ENCODE data around the gene P2RY6.

The P2RY6 gene

GRCh38 chr11:73288873-73289707, 17.0 kb downstream of the P2RY6 start:
- H3K27me3 ChIP-seq (ENCODE audit: control insufficient read depth, insufficient read depth, low read length), result peaks cover 21% of the 10 kb centered on the region
- H3K36me3 ChIP-seq (ENCODE audit: control insufficient read depth, insufficient read depth, low read length), result no peaks in the 10 kb centered on the region
- H3K9ac ChIP-seq (ENCODE audit: low read length), result no peak overlapping the region
- peaks cover 21% of the 10 kb centered on the region for H3K4me1 ChIP-seq (ENCODE audit: control insufficient read depth, insufficient read depth, low read length)
- no peaks in the 10 kb centered on the region for H3K9me3 ChIP-seq (ENCODE audit: control insufficient read depth, low read length)
- no peak overlapping the region for H3K4me3 ChIP-seq (ENCODE audit: low read length)

DNA sequence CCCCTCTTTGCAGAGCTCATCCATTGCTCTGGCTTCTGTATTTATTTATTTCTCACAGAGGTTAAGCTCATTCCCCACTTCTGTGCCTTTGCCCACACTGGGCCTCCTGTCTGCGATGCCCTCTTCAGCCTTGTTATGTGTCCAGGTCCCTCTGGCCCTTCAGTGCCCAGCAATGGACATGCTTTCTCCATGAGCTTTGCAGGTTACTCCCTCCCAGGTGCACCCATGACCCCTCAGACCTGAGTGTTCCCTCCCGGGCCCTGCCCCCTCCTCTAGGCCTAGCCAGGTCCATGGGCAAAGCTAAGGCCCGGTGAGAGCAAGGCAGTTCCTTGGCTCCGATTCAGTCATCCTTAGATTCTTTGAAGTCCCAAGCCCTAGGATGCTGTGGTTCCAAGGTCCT, 18.4 kb downstream of the P2RY6 start:
- Histone ChIP-seq H3K9me3 (ENCODE audit: control insufficient read depth, low read length) (no peaks in the 10 kb centered on the region), H3K4me3 (ENCODE audit: low read length) (no peak overlapping the region), H3K4me1 (ENCODE audit: control insufficient read depth, insufficient read depth, low read length) (peaks cover 21% of the 10 kb centered on the region), H3K27me3 (ENCODE audit: control insufficient read depth, insufficient read depth, low read length) (peaks cover 27% of the 10 kb centered on the region), H3K9ac (ENCODE audit: low read length) (no peak overlapping the region), H3K36me3 (ENCODE audit: control insufficient read depth, insufficient read depth, low read length) (no peaks in the 10 kb centered on the region)

GRCh38 chr11:73291196-73291595, 19.1 kb downstream of the P2RY6 start:
- Histone ChIP-seq H3K9ac (ENCODE audit: low read length) (no peak overlapping the region), H3K4me3 (ENCODE audit: low read length) (no peak overlapping the region), H3K27me3 (ENCODE audit: control insufficient read depth, insufficient read depth, low read length) (peaks cover 27% of the 10 kb centered on the region), H3K4me1 (ENCODE audit: control insufficient read depth, insufficient read depth, low read length) (peaks cover 21% of the 10 kb centered on the region), H3K36me3 (ENCODE audit: control insufficient read depth, insufficient read depth, low read length) (no peaks in the 10 kb centered on the region), H3K9me3 (ENCODE audit: control insufficient read depth, low read length) (no peaks in the 10 kb centered on the region)

DNA sequence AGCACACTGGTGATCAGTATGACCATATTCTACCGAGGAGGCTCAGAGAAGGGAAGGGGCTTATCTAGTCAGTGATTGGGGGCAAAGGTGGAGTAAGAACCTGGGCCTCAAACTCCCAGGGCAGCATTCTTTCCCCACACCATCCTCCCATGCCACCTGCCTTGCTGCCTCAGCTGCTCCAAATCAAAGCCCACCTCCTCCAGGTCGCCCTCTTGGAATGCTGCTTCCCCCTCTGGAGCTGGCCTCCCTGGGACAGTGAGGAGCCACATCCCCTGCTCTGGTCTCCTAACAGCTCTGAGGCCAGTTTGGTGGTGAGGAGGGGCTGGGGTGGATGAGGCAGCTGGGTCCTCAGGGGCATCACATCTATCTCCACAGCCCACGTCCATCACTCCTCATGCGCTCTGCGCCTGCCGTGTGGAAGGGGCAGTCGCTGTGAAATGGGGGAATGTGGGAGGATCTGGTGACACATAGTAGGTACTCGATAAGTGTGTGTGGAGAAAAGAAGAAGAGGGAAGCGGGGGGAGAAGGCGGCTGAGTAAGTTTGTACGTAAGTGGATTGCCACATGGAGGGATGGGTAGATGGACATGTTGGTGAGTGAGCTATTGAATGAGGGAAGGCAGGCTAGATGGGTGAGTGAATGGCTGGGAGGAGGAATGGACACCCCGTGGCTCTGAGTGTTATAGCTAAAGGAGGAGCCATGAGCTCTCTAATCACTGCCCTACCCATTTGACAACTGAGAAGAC, 19.8 kb downstream of the P2RY6 start:
- Histone ChIP-seq H3K36me3 (ENCODE audit: control insufficient read depth, insufficient read depth, low read length) (no peaks in the 10 kb centered on the region), H3K4me1 (ENCODE audit: control insufficient read depth, insufficient read depth, low read length) (peaks cover 21% of the 10 kb centered on the region), H3K4me3 (ENCODE audit: low read length) (no peak overlapping the region), H3K9me3 (ENCODE audit: control insufficient read depth, low read length) (no peaks in the 10 kb centered on the region), H3K27me3 (ENCODE audit: control insufficient read depth, insufficient read depth, low read length) (peaks cover 27% of the 10 kb centered on the region), H3K9ac (ENCODE audit: low read length) (no peak overlapping the region)

GRCh38 chr11:73292525-73292894, 20.4 kb downstream of the P2RY6 start:
- Histone ChIP-seq H3K4me3 (ENCODE audit: low read length) (no peak overlapping the region), H3K4me1 (ENCODE audit: control insufficient read depth, insufficient read depth, low read length) (peaks cover 18% of the 10 kb centered on the region), H3K27me3 (ENCODE audit: control insufficient read depth, insufficient read depth, low read length) (peaks cover 22% of the 10 kb centered on the region), H3K9ac (ENCODE audit: low read length) (no peak overlapping the region), H3K36me3 (ENCODE audit: control insufficient read depth, insufficient read depth, low read length) (no peaks in the 10 kb centered on the region), H3K9me3 (ENCODE audit: control insufficient read depth, low read length) (no peaks in the 10 kb centered on the region)

- Histone ChIP-seq H3K36me3 (ENCODE audit: control insufficient read depth, insufficient read depth, low read length) (no peaks in the 10 kb centered on the region), H3K4me1 (ENCODE audit: control insufficient read depth, insufficient read depth, low read length) (peaks cover 11% of the 10 kb centered on the region), H3K9ac (ENCODE audit: low read length) (no peak overlapping the region), H3K27me3 (ENCODE audit: control insufficient read depth, insufficient read depth, low read length) (peaks cover 19% of the 10 kb centered on the region), H3K9me3 (ENCODE audit: control insufficient read depth, low read length) (no peaks in the 10 kb centered on the region), H3K4me3 (ENCODE audit: low read length) (no peak overlapping the region)
Measured at GRCh38 chr11:73293356-73293936, 21.3 kb downstream of the P2RY6 start.

- Histone ChIP-seq H3K9ac (ENCODE audit: low read length) (no peak overlapping the region), H3K27me3 (ENCODE audit: control insufficient read depth, insufficient read depth, low read length) (peaks cover 19% of the 10 kb centered on the region), H3K9me3 (ENCODE audit: control insufficient read depth, low read length) (no peaks in the 10 kb centered on the region), H3K4me3 (ENCODE audit: low read length) (no peak overlapping the region), H3K36me3 (ENCODE audit: control insufficient read depth, insufficient read depth, low read length) (no peaks in the 10 kb centered on the region), H3K4me1 (ENCODE audit: control insufficient read depth, insufficient read depth, low read length) (no peaks in the 10 kb centered on the region)
Measured at GRCh38 chr11:73294604-73295003, 22.5 kb downstream of the P2RY6 start.

DNA sequence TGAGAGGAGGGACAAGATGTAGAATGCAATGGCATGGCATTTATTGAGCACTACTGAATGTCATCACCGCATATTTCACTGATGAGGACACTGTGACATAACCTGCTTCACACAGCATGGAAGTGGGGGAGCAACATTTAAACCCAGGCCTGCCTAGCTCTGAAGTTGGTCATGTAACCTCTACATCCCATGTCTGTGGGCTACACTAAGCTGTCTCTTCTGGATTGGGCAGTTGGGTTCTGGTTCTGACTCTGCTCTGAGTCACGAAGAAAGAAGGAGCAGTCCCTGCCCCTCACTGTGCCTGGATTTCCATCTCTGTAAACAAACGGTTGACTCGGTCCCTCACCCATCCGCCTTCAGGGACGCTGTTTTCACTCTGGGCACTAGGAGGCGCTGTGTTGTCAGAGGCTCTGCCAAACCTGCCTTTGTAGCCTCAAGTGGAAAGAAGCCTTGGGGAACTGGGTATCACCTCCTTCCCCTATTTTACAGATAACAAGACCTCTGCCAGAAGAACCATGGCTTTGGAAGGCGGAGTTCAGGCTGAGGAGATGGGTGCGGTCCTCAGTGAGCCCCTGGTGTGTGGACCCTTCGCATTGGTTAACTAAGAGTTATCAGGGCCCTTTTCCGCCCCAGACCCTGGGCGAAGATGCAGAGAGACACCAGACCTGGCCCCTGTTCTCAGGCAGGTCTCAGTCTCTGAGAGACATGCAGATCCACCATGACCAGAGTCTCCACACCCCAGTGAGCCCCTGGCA, 23.3 kb downstream of the P2RY6 start:
- H3K9ac ChIP-seq (ENCODE audit: low read length), result no peak overlapping the region
- no peak overlapping the region for H3K4me3 ChIP-seq (ENCODE audit: low read length)
- no peaks in the 10 kb centered on the region for H3K9me3 ChIP-seq (ENCODE audit: control insufficient read depth, low read length)

DNA sequence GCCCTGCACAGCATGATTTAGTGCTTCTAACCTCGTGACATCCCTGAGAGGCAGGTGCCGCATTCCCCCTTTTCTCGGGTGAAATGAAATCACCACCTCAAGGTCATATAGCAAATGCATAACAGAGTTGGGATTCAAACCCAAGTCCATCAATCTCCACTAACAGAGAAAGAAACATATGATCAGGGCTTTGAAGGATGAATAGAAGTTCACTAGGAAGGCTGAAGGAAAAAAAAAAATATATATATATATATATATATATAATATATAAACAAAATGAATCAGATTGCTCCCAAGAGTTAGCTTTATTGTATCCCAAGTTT, 23.8 kb downstream of the P2RY6 start:
- Histone ChIP-seq H3K4me3 (ENCODE audit: low read length) (no peak overlapping the region), H3K27me3 (ENCODE audit: control insufficient read depth, insufficient read depth, low read length) (peaks cover 19% of the 10 kb centered on the region)

More for the DNA sequence above, 23.3 kb downstream of the P2RY6 start:
- Histone ChIP-seq H3K27me3 (ENCODE audit: control insufficient read depth, insufficient read depth, low read length) (peaks cover 19% of the 10 kb centered on the region), H3K4me1 (ENCODE audit: control insufficient read depth, insufficient read depth, low read length) (no peaks in the 10 kb centered on the region), H3K36me3 (ENCODE audit: control insufficient read depth, insufficient read depth, low read length) (no peaks in the 10 kb centered on the region)

GRCh38 chr11:73296501-73297230, 24.5 kb downstream of the P2RY6 start:
- Histone ChIP-seq H3K36me3 (ENCODE audit: control insufficient read depth, insufficient read depth, low read length) (no peaks in the 10 kb centered on the region), H3K9ac (ENCODE audit: low read length) (no peak overlapping the region), H3K4me1 (ENCODE audit: control insufficient read depth, insufficient read depth, low read length) (no peaks in the 10 kb centered on the region), H3K27me3 (ENCODE audit: control insufficient read depth, insufficient read depth, low read length) (peaks cover 19% of the 10 kb centered on the region), H3K9me3 (ENCODE audit: control insufficient read depth, low read length) (no peaks in the 10 kb centered on the region), H3K4me3 (ENCODE audit: low read length) (no peak overlapping the region)

More for the DNA sequence above, 23.8 kb downstream of the P2RY6 start:
- Histone ChIP-seq H3K9me3 (ENCODE audit: control insufficient read depth, low read length) (no peaks in the 10 kb centered on the region), H3K36me3 (ENCODE audit: control insufficient read depth, insufficient read depth, low read length) (no peaks in the 10 kb centered on the region), H3K4me1 (ENCODE audit: control insufficient read depth, insufficient read depth, low read length) (no peaks in the 10 kb centered on the region), H3K9ac (ENCODE audit: low read length) (no peak overlapping the region)

DNA sequence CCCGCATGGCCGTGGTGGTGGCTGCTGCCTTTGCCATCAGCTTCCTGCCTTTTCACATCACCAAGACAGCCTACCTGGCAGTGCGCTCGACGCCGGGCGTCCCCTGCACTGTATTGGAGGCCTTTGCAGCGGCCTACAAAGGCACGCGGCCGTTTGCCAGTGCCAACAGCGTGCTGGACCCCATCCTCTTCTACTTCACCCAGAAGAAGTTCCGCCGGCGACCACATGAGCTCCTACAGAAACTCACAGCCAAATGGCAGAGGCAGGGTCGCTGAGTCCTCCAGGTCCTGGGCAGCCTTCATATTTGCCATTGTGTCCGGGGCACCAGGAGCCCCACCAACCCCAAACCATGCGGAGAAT, 25.1 kb downstream of the P2RY6 start:
- no peak overlapping the region for H3K4me3 ChIP-seq (ENCODE audit: low read length)
- no peak overlapping the region for H3K9ac ChIP-seq (ENCODE audit: low read length)
- H3K27me3 ChIP-seq (ENCODE audit: control insufficient read depth, insufficient read depth, low read length), result peaks cover 14% of the 10 kb centered on the region
- H3K9me3 ChIP-seq (ENCODE audit: control insufficient read depth, low read length), result no peaks in the 10 kb centered on the region
- no peaks in the 10 kb centered on the region for H3K4me1 ChIP-seq (ENCODE audit: control insufficient read depth, insufficient read depth, low read length)
- H3K36me3 ChIP-seq (ENCODE audit: control insufficient read depth, insufficient read depth, low read length), result no peaks in the 10 kb centered on the region

All from mucosa of stomach (tissue), 1 donor.